ENCODE data around the gene CCNQ.

DNA sequence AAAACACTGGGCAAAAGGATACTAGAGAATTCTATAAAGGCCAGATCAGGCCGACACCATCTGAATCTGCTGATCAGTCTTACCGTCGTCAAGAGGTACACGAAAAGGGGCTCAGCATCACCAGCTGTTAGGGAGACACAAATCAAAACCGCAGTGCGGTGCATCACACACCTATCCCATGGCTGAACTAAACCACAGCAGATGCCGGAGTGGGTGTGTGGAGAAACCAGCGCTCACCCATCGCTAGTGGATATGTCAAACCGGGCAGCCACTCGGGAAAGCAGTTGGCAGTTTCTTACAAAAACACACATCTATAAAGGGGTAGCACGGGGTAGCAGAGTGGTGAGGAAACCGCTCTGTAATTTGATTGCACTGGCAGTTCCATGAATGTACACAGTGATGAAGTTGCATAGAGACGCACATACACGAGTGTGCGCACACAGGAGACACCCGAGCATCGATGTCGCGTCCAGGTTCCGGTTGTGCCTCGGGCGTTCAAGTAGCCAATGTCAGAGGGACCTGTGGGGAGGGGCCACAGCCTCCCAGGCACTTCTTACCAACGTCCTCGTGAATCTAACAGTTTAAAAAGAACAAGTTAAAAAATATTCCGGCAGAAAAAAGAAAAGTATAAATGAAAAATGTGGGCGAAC, 23.1 kb upstream of the CCNQ start:
- TF ChIP-seq ZNF8 (CRISPR knock-in tag; IDR thresholded peaks at IDR 0.05) (no peak), TCF4 (CRISPR knock-in tag; IDR thresholded peaks at IDR 0.05; ENCODE audit: borderline replicate concordance) (no peak), TOX (CRISPR knock-in tag; IDR thresholded peaks at IDR 0.05; ENCODE audit: borderline replicate concordance) (no peak), TSHZ2 (CRISPR knock-in tag; IDR thresholded peaks at IDR 0.05) (no peak), RARB (CRISPR knock-in tag; IDR thresholded peaks at IDR 0.05) (no peak), CSDC2 (CRISPR knock-in tag; IDR thresholded peaks at IDR 0.05) (no peak), GLIS3 (CRISPR knock-in tag; IDR thresholded peaks at IDR 0.05) (no peak), OSR1 (CRISPR knock-in tag; IDR thresholded peaks at IDR 0.05) (no peak), ZC3H10 (CRISPR knock-in tag; IDR thresholded peaks at IDR 0.05) (no peak), ZFP3 (CRISPR knock-in tag; IDR thresholded peaks at IDR 0.05) (no peak), BACH2 (CRISPR knock-in tag; IDR thresholded peaks at IDR 0.05; ENCODE audit: borderline replicate concordance) (no peak)
- TF ChIP-seq, protein P1, sequence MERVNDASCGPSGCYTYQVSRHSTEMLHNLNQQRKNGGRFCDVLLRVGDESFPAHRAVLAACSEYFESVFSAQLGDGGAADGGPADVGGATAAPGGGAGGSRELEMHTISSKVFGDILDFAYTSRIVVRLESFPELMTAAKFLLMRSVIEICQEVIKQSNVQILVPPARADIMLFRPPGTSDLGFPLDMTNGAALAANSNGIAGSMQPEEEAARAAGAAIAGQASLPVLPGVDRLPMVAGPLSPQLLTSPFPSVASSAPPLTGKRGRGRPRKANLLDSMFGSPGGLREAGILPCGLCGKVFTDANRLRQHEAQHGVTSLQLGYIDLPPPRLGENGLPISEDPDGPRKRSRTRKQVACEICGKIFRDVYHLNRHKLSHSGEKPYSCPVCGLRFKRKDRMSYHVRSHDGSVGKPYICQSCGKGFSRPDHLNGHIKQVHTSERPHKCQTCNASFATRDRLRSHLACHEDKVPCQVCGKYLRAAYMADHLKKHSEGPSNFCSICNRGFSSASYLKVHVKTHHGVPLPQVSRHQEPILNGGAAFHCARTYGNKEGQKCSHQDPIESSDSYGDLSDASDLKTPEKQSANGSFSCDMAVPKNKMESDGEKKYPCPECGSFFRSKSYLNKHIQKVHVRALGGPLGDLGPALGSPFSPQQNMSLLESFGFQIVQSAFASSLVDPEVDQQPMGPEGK (CRISPR knock-in tag; IDR thresholded peaks at IDR 0.05; ENCODE audit: borderline replicate concordance) = no peak
- TF ChIP-seq, protein P2, sequence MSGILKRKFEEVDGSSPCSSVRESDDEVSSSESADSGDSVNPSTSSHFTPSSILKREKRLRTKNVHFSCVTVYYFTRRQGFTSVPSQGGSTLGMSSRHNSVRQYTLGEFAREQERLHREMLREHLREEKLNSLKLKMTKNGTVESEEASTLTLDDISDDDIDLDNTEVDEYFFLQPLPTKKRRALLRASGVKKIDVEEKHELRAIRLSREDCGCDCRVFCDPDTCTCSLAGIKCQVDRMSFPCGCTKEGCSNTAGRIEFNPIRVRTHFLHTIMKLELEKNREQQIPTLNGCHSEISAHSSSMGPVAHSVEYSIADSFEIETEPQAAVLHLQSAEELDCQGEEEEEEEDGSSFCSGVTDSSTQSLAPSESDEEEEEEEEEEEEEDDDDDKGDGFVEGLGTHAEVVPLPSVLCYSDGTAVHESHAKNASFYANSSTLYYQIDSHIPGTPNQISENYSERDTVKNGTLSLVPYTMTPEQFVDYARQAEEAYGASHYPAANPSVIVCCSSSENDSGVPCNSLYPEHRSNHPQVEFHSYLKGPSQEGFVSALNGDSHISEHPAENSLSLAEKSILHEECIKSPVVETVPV (CRISPR knock-in tag; IDR thresholded peaks at IDR 0.05) = no peak
